ENCODE data around the gene MGARP.

MGARP gene

DNA sequence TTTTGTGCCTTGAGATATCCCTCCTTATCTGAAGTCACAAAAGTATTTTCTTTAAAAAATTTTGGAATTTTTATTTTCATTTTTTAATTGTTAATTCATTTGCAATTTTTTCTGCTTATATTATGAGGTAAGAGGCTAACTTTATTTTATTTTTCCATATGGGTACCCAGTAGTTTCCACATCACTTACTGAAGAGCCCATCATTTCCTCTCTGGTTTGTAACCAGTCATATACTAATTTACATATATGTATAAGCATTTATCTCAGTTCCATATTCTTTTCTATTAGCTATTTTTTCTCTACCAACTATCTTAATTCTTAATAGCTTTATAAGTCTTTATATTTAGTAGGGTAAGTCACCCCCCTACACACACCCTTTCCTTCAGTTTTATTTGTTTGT lies 27.0 kb downstream of the MGARP start:
- no peak overlapping the region for H3K4me3 ChIP-seq (ENCODE audit: low read depth, low read length)
- TF ChIP-seq, protein P1, sequence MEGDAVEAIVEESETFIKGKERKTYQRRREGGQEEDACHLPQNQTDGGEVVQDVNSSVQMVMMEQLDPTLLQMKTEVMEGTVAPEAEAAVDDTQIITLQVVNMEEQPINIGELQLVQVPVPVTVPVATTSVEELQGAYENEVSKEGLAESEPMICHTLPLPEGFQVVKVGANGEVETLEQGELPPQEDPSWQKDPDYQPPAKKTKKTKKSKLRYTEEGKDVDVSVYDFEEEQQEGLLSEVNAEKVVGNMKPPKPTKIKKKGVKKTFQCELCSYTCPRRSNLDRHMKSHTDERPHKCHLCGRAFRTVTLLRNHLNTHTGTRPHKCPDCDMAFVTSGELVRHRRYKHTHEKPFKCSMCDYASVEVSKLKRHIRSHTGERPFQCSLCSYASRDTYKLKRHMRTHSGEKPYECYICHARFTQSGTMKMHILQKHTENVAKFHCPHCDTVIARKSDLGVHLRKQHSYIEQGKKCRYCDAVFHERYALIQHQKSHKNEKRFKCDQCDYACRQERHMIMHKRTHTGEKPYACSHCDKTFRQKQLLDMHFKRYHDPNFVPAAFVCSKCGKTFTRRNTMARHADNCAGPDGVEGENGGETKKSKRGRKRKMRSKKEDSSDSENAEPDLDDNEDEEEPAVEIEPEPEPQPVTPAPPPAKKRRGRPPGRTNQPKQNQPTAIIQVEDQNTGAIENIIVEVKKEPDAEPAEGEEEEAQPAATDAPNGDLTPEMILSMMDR (IDR thresholded peaks at IDR 0.05; ENCODE audit: low read depth, low read length) = no peak

DNA sequence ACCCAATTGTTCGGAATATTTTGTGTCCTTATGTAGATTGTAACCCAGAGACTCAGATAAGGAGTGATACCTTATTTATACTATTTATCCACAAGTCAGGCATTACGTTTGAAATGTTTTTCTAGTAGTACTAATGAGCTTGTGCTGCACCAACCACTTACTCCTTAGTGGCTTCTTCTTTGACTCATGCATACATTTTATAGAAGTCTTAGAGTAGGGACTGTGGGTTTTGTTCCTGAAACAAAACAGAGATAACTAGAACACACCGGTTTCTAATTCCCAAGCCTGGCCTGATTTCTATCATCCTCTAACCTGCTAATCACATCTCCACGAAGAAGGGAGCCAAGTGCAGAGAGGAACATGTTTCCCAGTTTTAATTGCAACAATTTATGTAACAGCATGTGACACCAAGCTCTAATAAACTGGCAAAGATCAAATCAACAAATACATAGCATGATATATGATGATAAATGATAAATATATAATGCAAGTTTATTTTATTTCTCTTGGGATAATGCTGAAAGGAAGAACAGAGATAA lies 32.3 kb downstream of the MGARP start:
- TF ChIP-seq, protein P1 (IDR thresholded peaks at IDR 0.05; ENCODE audit: low read depth, low read length) = no peak
- no peak overlapping the region for H3K4me3 ChIP-seq (ENCODE audit: low read depth, low read length)

DNA sequence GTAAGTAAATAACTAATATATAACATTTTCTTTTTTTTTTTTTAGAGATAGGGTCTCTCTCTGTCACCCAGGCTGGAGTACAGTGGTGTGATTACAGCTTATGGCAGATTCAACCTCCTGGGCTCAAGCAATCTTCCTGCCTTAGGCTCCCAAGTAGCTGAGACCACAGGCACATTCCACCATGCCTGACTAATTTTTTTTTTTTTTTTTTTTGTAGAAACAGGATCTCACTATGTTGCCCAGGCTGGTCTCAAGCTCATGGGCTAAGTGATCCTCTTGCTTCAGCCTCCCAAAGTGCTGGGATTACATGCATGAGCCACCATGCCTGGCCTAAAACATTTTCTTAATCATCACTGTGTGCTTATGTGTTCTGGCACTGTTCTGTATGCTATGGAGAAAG lies 32.8 kb downstream of the MGARP start:
- TF ChIP-seq, protein P1 (IDR thresholded peaks at IDR 0.05; ENCODE audit: low read depth, low read length) = no peak
- H3K4me3 ChIP-seq (ENCODE audit: low read depth, low read length) = no peak overlapping the region

DNA sequence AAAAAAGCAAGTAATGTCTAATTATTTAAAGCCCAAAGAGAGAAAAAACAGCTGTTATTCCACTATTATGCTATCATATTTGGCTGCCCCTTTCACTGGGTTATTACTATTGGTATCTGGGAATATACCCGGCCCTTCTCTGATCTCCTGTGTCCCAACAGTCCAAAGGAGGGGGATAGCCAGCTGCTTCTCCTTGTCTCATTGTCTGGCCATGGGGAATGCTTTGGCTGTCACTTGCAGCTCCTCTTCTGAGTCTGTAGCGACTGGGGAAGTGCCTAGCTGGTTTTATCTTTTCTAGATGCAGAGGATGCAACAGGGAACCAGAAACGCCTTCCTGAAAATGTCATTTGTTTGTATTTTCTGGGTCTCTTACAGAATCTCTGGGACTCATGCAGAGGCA lies 33.9 kb downstream of the MGARP start:
- TF ChIP-seq, protein P1 (IDR thresholded peaks at IDR 0.05; ENCODE audit: low read depth, low read length) = no peak
- H3K4me3 ChIP-seq (ENCODE audit: low read depth, low read length) = no peak overlapping the region

DNA sequence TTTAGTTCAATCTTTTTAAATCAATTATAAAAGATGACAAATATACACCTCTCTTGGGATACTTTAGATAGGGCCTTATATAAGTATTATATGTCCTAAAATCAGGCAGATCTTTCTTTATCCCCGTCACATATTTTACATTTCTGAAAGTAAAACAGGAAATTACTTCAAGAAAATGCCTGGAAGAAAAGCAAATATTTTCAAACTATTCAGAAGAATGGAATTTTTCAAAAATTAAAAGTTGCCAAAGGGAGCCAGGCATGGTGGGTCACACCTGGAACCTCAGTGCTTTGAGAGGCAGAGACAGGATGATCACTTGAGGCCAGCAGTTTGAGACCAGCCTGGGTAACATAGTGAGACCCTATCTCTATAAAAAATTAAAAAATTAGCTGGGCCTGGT lies 34.4 kb downstream of the MGARP start:
- TF ChIP-seq, protein P1 (IDR thresholded peaks at IDR 0.05; ENCODE audit: low read depth, low read length) = no peak
- H3K4me3 ChIP-seq (ENCODE audit: low read depth, low read length) = no peak overlapping the region

DNA sequence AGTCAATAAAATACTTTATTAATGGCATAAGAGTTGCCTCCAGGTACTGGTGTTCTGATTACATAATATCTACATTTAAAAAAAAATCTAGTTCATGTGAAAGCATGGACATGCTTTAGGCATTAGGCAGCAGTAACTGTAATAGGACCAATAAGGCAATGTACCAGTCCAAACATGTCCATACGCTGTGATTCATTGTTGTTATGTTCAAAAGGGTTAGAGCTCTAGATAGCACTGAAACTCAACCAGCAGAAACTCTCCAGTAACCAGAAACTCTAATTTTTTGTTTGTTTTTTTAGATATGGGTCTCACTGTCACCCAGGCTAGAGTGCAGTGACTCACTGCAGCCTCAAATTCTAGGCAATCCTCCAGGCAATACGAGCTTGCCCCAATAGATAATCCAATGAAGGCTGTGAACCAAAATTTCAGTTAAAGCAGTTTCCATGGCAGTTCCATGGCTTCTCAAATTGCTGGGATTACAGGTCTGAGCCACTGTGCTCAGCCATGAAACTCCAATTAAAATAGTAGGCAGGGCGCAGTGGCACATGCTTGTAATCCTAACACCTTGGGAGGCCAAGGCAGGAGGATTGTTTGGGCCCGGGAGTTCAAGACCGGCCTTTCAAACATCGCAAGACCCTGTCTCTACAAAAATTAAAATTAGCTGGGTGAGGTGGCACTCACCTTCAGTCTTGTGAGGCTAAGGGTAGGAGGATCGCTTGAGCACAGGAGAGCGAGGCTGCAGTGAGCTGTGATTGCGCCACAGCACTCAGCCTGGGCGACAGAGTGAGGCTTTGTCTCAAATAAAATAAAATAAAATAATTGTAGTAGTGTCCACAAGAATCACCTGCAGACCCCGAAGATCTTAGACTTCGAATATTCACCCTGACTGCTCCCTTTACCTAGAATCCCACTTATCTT lies 36.3 kb downstream of the MGARP start:
- no peak overlapping the region for H3K4me3 ChIP-seq (ENCODE audit: low read depth, low read length)
- TF ChIP-seq, protein P1 (IDR thresholded peaks at IDR 0.05; ENCODE audit: low read depth, low read length) = no peak

DNA sequence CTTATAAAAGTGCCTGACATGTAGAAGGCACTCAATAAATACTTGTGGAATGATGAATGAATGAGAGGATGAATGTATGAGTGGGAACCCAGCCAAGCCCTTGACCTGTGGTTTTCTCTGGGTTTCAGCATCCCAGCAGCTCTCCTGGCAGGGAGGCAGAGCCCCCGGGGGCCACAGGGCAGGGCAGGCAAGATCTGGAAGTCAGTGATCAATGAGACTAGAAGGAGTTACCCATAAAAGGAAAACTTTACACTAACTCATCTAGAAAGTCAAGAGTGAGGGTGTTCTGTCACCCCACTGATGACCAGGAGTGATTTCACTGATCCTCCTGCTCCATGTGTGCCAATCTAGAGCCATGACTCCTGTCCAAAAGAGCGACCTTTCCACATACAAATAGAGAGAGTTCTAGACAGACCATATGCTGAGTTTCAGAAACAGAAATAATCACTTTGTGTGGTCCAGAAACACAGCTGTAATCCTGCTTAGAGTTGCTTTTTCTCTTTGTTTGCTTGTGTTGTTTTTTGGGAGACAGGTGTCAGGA lies 37.4 kb downstream of the MGARP start:
- TF ChIP-seq, protein P1 (IDR thresholded peaks at IDR 0.05; ENCODE audit: low read depth, low read length) = no peak
- H3K4me3 ChIP-seq (ENCODE audit: low read depth, low read length) = no peak overlapping the region

All from WI38 (cell line).